Upper lobe of right lung (tissue), 1 donor: ENCODE results near the gene STK32B. TPM values are rescaled to one million over a fixed set of nuclear protein-coding genes. Genes with fewer than 3 reads are reported as not detected.
"Not testable (repeated sequence)": the region's sequence is repeated elsewhere in the genome, so short reads cannot be mapped to it uniquely, and the experiment has no call there.

Experiments
- ATAC-seq: fragments of 200-7000 bp; cut with Tn5 transposase; one replicate; pipeline ENCODE4 v1.9.1; 2020; ENCODE audit warnings: mild to moderate bottlenecking, moderate library complexity
- DNase-seq: peaks from one replicate; pipeline ENCODE4 v3.0.0-alpha.2; 2020
- H3K27ac ChIP-seq: fragments of 200-600 bp; one replicate; pipeline ENCODE4 v1.8.0; 2022
- H3K27me3 ChIP-seq: fragments of 200-600 bp; one replicate; pipeline ENCODE4 v1.8.0; 2022; ENCODE audit warnings: mild to moderate bottlenecking
- H3K36me3 ChIP-seq: fragments of 200-600 bp; one replicate; pipeline ENCODE4 v1.8.0; 2022
- H3K4me1 ChIP-seq: fragments of 200-600 bp; one replicate; pipeline ENCODE4 v1.8.0; 2022
- H3K4me3 ChIP-seq: fragments of 200-600 bp; one replicate; pipeline ENCODE4 v1.8.0; 2022; ENCODE audit warnings: mild to moderate bottlenecking
- H3K9me3 ChIP-seq: fragments of 200-600 bp; one replicate; pipeline ENCODE4 v1.8.0; 2022
- CTCF ChIP-seq: fragments of 200-600 bp; IDR thresholded peaks from one replicate; pipeline ENCODE4 v1.8.0; 2022; ENCODE audit warnings: antibody characterized with exemption
- intact Hi-C: fragments of 100-400 bp; cut with DNase I; formaldehyde crosslinking; loops from one replicate; pipeline ENCODE4 v1.11.0; 2022
- long read RNA-seq: library from polyadenylated mRNA; unstranded; transcript quantifications from one replicate; pipeline ENCODE4 v2.0.0, GENCODE V29; 2021
- total RNA-seq: library from RNA; stranded (reverse); fragmentation: NEBNext Ultra II Directional; extraction: Animal tissue kit (Norgen Biotek cat#: 25700); gene quantifications from one replicate; pipeline ENCODE4 v1.2.1, GENCODE V29; 2021
- donor health status: DM: no; HTN: yes; CAD: no; lungs with severe emphysema.

Gene STK32B
- 2.8 TPM for total RNA-seq
- long read RNA-seq, transcript STK32B-201 (12 exons, 3,582 nt): major isoform, 7 of 9 reads
- long read RNA-seq, partial matches to known transcripts: 1 of 9 reads
- long read RNA-seq, other reads (novel, unspliced or antisense): 1 of 9 reads

- Histone ChIP-seq H3K9me3 (no peaks in the 10 kb centered on the region), H3K4me1 (peaks cover 16% of the 10 kb centered on the region), H3K27ac (no peak within 1 kb of the TSS), H3K36me3 (no peaks in the 10 kb centered on the region), H3K27me3 (no peaks in the 10 kb centered on the region), H3K4me3 (peak within 1 kb of the TSS; percentile 60)
- TF ChIP-seq CTCF: no peak
- intact Hi-C loops: no loop called here
- ATAC-seq: peak; percentile 83
- DNase-seq: peak; percentile 81
Measured at GRCh38 chr4:5051278-5052203, at the start of gene STK32B. Gene STK32B (plus strand): TSS chr4:5051480.

GRCh38 chr4:5001641-5002040 lies 49.6 kb upstream of the STK32B start:
- H3K9me3 ChIP-seq, H3K4me3 ChIP-seq, H3K27ac ChIP-seq, ATAC-seq, H3K4me1 ChIP-seq, H3K36me3 ChIP-seq, intact Hi-C loops, H3K27me3 ChIP-seq, DNase-seq: not testable (repeated sequence)

- no peak overlapping the region for H3K4me3 ChIP-seq
- TF ChIP-seq CTCF: no peak
- H3K9me3 ChIP-seq: no peaks in the 10 kb centered on the region
- H3K27me3 ChIP-seq: peaks cover 6% of the 10 kb centered on the region
- no peaks in the 10 kb centered on the region for H3K4me1 ChIP-seq
- DNase-seq: peak; percentile 43
- intact Hi-C loops: no loop called here
- ATAC-seq: no peak
- H3K36me3 ChIP-seq: no peaks in the 10 kb centered on the region
- H3K27ac ChIP-seq: no peak overlapping the region
Measured at GRCh38 chr4:5003372-5003857, 47.9 kb upstream of the STK32B start.

- DNase-seq (no peak), ATAC-seq (no peak)
- Histone ChIP-seq H3K27me3 (peaks cover 6% of the 10 kb centered on the region), H3K27ac (no peak overlapping the region), H3K9me3 (no peaks in the 10 kb centered on the region), H3K4me3 (no peak overlapping the region), H3K4me1 (no peaks in the 10 kb centered on the region), H3K36me3 (no peaks in the 10 kb centered on the region)
- intact Hi-C loops: no loop called here
- no peak for TF ChIP-seq CTCF
Measured at GRCh38 chr4:5003918-5004317, 47.4 kb upstream of the STK32B start.

- DNase-seq: no peak
- no peak overlapping the region for H3K27ac ChIP-seq
- H3K27me3 ChIP-seq: peaks cover 6% of the 10 kb centered on the region
- H3K4me3 ChIP-seq: no peak overlapping the region
- no peaks in the 10 kb centered on the region for H3K36me3 ChIP-seq
- no peak for ATAC-seq
- H3K4me1 ChIP-seq: no peaks in the 10 kb centered on the region
- no peak for TF ChIP-seq CTCF
- H3K9me3 ChIP-seq: no peaks in the 10 kb centered on the region
- intact Hi-C loops: no loop called here
Measured at GRCh38 chr4:5004496-5004895, 46.8 kb upstream of the STK32B start.

- H3K4me1 ChIP-seq, DNase-seq, intact Hi-C loops: not testable (repeated sequence)
Measured at GRCh38 chr4:5006932-5007331, 44.3 kb upstream of the STK32B start.

More at GRCh38 chr4:5006932-5007331, 44.3 kb upstream of the STK32B start:
- not testable (repeated sequence) for H3K4me3 ChIP-seq, H3K27me3 ChIP-seq, H3K9me3 ChIP-seq, ATAC-seq, H3K36me3 ChIP-seq, H3K27ac ChIP-seq
